ENCODE data around the gene RFWD3. TPM values are rescaled to one million over a fixed set of nuclear protein-coding genes. Genes with fewer than 3 reads are reported as not detected.

Gene RFWD3
- total and polyA plus RNA-seq, 2 of the 4 experiments (the other 2 are of a cell fraction), result 16.7 to 27.6 TPM

DNA sequence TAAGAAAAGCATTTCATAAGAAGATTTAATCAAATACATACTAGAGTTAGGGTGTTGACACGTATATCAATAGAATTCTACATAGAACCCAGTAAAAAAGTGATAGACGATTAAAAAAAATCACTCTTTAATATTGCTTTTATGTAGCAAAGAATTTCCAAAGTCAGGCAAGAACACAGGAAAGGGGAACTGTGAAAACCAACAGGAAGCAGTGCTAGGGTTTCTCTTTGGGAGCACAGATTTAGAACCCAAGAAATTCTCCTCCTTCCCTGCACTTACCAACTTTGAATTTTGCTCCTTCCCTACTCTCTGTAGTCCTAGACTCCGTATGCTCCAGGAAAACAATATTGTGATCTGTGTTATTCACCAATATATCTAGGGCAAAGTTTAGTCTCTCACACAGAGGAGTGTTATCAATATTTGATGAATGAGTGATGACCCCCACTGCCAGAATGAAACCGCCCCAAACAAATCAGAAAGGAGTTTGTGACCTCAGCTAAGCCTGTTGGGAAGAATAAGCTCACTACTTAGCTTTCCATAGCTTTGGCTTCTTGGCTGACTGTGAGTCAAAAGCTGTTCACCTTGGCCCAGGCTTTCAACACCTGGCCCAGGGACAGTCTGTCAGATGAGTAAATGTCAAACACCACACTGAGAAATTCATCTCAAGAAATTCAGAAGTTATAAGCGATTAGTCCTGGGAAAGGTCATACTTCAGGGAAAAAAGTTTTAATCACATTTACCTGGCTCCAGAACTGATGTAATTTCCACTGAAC is 8.6 kb downstream of the RFWD3 start:
- WGBS, 2 experiments (ENCODE audit: extremely low coverage in 2 of 2, insufficient read length in 1 of 2), result no CpG with 5 or more reads among the region's 5 CpGs
- intact Hi-C loops (cut with micrococcal nuclease) (no loop called here), in situ Hi-C loops (cut with MboI; ENCODE audit: low sequenced_read_pairs) (no loop called here), dilution Hi-C loops (cut with HindIII; ENCODE audit: low sequenced_read_pairs, unreplicated experiment) (no loop called here)
- Histone ChIP-seq H2AFZ (replicated peaks; ENCODE audit: low read length, poor library complexity) (no peak overlapping the region), H3K4ac (ENCODE audit: low read depth, low read length) (no peak overlapping the region), H3K23ac (ENCODE audit: low read depth, low read length) (no peak overlapping the region), H4K20me1 (ENCODE audit: insufficient read depth, low read length) (peaks cover 27% of the 10 kb centered on the region), H3K36me3 (ENCODE audit: control insufficient read depth, insufficient read depth, low read length) (peaks cover 39% of the 10 kb centered on the region), H3K27me3 (ENCODE audit: control insufficient read depth, insufficient read depth, low read length) (no peaks in the 10 kb centered on the region), H2AK5ac (ENCODE audit: low read depth, low read length) (no peak overlapping the region), H3K9me3 (ENCODE audit: control insufficient read depth, insufficient read depth, low read length) (no peaks in the 10 kb centered on the region), H3K9ac (ENCODE audit: low read depth, low read length) (no peak overlapping the region), H2BK5ac (ENCODE audit: low read depth, low read length, poor library complexity, severe bottlenecking) (no peak overlapping the region), H2AK9ac (replicated peaks; ENCODE audit: low read depth, low read length, poor library complexity) (no peak overlapping the region), H3K18ac (ENCODE audit: low read depth, low read length) (no peak overlapping the region), H4K5ac (ENCODE audit: low read depth, low read length) (no peak overlapping the region; the same call in 1 of the 2 replicates), H2BK15ac (ENCODE audit: low read depth, low read length) (no peak overlapping the region), H2BK120ac (ENCODE audit: low read depth, low read length) (no peak overlapping the region), H3K27ac (ENCODE audit: insufficient read depth, low read length) (no peak overlapping the region), H4K8ac (ENCODE audit: low read depth in 2 of 2, low read length in 2 of 2) (no peak overlapping the region), H3K4me3 (ENCODE audit: insufficient read depth, low read depth, low read length) (no peak overlapping the region), H3K4me2 (ENCODE audit: low read depth, low read length) (no peak overlapping the region), H3K9me1 (ENCODE audit: insufficient read depth, low read length) (peaks cover 7% of the 10 kb centered on the region), H3K14ac (replicated peaks; ENCODE audit: low read depth, low read length) (no peak overlapping the region), H3K56ac (ENCODE audit: extremely low read depth, insufficient read depth, low read length) (no peak overlapping the region), H2BK20ac (ENCODE audit: low read depth, low read length) (no peak overlapping the region), H4K91ac (ENCODE audit: insufficient read depth, low read depth, low read length) (no peak overlapping the region), H3K79me1 (ENCODE audit: low read depth in 1 of 2, low read length in 2 of 2) (peaks cover 28 to 56% of the 10 kb centered on the region in 2 experiments), H3K4me1 (ENCODE audit: control insufficient read depth, insufficient read depth, low read length) (peaks cover 2% of the 10 kb centered on the region; the same call in 1 of the 2 replicates)
- ATAC-seq (ENCODE audit: low read depth), result no peak
- TF ChIP-seq, protein P1, sequence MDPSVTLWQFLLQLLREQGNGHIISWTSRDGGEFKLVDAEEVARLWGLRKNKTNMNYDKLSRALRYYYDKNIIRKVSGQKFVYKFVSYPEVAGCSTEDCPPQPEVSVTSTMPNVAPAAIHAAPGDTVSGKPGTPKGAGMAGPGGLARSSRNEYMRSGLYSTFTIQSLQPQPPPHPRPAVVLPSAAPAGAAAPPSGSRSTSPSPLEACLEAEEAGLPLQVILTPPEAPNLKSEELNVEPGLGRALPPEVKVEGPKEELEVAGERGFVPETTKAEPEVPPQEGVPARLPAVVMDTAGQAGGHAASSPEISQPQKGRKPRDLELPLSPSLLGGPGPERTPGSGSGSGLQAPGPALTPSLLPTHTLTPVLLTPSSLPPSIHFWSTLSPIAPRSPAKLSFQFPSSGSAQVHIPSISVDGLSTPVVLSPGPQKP (IDR thresholded peaks at IDR 0.05; ENCODE audit: borderline replicate concordance, low read depth, low read length), result no peak
- TF ChIP-seq MAZ (IDR thresholded peaks at IDR 0.05; ENCODE audit: borderline replicate concordance, low read depth, low read length) (no peak), MAFK (IDR thresholded peaks at IDR 0.05; ENCODE audit: low read depth, low read length) (no peak), RAD21 (IDR thresholded peaks at IDR 0.05; ENCODE audit: low read length) (no peak), CHD1 (IDR thresholded peaks at IDR 0.05; ENCODE audit: low read depth, low read length) (no peak), RFX5 (IDR thresholded peaks at IDR 0.05; ENCODE audit: low read depth, low read length) (no peak)
- TF ChIP-seq, protein P2, sequence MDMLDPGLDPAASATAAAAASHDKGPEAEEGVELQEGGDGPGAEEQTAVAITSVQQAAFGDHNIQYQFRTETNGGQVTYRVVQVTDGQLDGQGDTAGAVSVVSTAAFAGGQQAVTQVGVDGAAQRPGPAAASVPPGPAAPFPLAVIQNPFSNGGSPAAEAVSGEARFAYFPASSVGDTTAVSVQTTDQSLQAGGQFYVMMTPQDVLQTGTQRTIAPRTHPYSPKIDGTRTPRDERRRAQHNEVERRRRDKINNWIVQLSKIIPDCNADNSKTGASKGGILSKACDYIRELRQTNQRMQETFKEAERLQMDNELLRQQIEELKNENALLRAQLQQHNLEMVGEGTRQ (IDR thresholded peaks at IDR 0.05; ENCODE audit: low read depth, low read length), result no peak
- TF ChIP-seq, protein P3, sequence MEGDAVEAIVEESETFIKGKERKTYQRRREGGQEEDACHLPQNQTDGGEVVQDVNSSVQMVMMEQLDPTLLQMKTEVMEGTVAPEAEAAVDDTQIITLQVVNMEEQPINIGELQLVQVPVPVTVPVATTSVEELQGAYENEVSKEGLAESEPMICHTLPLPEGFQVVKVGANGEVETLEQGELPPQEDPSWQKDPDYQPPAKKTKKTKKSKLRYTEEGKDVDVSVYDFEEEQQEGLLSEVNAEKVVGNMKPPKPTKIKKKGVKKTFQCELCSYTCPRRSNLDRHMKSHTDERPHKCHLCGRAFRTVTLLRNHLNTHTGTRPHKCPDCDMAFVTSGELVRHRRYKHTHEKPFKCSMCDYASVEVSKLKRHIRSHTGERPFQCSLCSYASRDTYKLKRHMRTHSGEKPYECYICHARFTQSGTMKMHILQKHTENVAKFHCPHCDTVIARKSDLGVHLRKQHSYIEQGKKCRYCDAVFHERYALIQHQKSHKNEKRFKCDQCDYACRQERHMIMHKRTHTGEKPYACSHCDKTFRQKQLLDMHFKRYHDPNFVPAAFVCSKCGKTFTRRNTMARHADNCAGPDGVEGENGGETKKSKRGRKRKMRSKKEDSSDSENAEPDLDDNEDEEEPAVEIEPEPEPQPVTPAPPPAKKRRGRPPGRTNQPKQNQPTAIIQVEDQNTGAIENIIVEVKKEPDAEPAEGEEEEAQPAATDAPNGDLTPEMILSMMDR (conservative IDR thresholded peaks at IDR 0.05; ENCODE audit: low read depth, low read length), result no peak
- no TSS peak for BruUV-seq (replicated peaks)
- no peak for DNase-seq
- ChIA-PET POLR2A (ENCODE audit: unreplicated experiment) (no interaction called here), CTCF (no interaction called here)

All from IMR-90 (cell line).